ENCODE data around the gene ACADSB. TPM values are rescaled to one million over a fixed set of nuclear protein-coding genes. Genes with fewer than 3 reads are reported as not detected.
A peak's percentile ranks its signal among the peaks of the same experiment; 100 is the strongest.

Gene ACADSB
- 5.4 and 5.7 TPM in 2 replicates for total RNA-seq (2014; rRNA removed; shearing (Covaris generic))

DNA sequence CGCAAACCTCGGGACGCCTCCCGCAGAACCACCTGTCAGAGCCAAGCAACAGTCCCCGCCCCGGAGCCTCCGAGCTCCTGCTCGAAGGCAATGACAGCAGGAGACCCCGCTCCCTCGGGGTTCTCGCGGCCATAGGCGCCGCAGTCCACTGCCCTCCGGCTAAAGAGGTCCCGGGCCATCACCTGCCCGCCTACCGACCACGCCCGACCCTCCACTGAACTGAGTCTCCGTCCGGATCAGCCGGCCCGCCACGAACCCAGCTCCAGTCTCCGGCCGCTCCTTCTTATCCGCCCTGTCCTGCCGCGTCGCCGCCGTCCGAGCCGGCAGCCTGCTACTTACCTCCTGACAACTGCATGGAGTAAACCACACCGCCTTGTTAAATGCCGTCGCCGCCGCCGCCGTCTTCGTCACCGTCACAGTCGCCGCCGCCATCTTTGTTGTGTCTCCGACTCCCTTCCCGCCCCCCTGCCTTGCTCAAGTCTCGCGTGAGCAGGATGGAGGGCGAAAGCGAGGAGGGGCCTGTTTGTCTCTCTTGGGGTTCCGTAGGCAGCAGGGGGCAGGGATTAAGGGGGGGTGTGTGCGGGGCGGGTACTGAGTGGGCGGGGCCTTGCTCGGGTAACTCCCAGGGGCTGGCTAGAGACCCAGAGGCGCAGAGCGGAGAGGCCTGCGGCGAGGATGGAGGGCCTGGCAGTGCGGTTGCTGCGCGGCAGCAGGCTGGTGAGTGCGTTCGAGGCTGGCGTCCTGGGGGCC is at the start of gene ACADSB, which contains the start of gene IKZF5:
ACADSB (plus strand) TSS at position 652 of the 750 bp plus-strand sequence; CDS start at position 676, 24 bp downstream.
IKZF5 (minus strand) TSS at position 441 of the 750 bp plus-strand sequence. CDS start 10,170 bp downstream, outside the sequence.
- peak within 1 kb of the TSS; percentile 89 for H3K4me3 ChIP-seq (ENCODE audit: insufficient read depth, low read depth, low read length)
- peaks cover 13% of the 10 kb centered on the region for H3K27me3 ChIP-seq (ENCODE audit: control insufficient read depth, insufficient read depth, low read length)
- no peaks in the 10 kb centered on the region for H3K36me3 ChIP-seq (replicated peaks; ENCODE audit: control insufficient read depth, insufficient read depth, low read length)
- peak; percentile 99 for DNase-seq

DNA sequence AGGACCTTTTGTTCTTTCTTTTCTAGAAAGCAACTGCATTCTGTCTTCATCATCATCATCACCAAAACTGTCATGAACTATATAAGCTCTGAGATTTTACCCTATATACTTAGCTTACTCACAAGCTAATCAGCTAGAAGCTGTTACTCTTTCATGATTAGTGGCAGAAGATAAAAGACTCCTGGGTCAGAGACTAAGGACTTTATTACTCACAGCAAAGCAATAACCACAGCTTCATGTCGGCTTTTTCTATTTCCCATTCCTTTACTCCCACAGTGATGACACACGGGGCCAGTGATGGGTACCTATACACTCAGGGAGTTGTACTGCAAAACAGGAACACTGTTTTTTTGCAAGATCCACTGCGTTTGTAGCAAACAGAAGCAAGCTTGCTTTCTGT is 46.4 kb upstream of the ACADSB start:
- no peak for DNase-seq
- Histone ChIP-seq H3K27me3 (ENCODE audit: control insufficient read depth, insufficient read depth, low read length) (no peaks in the 10 kb centered on the region), H3K36me3 (replicated peaks; ENCODE audit: control insufficient read depth, insufficient read depth, low read length) (no peaks in the 10 kb centered on the region), H3K4me3 (ENCODE audit: insufficient read depth, low read depth, low read length) (no peak overlapping the region)

DNA sequence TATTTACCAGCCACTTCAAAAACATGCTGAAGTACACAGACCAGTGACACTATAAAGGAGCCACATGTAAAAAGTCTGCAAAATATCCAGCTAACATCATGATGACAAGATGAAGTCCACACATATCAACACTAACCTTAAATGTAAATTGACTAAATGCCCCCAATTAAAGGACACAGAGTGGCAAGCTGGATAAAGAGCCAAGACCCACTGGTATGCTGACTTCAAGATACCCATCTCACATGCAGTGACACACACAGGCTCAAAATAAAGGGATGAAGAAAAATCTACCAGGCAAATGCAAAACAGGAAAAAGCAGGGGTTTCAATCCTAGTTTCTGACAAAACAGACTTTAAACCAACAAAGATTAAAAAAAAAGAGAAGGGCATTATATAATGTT is 41.9 kb upstream of the ACADSB start:
- no peak for DNase-seq
- Histone ChIP-seq H3K27me3 (ENCODE audit: control insufficient read depth, insufficient read depth, low read length) (no peaks in the 10 kb centered on the region), H3K36me3 (replicated peaks; ENCODE audit: control insufficient read depth, insufficient read depth, low read length) (no peaks in the 10 kb centered on the region), H3K4me3 (ENCODE audit: insufficient read depth, low read depth, low read length) (no peak overlapping the region)

DNA sequence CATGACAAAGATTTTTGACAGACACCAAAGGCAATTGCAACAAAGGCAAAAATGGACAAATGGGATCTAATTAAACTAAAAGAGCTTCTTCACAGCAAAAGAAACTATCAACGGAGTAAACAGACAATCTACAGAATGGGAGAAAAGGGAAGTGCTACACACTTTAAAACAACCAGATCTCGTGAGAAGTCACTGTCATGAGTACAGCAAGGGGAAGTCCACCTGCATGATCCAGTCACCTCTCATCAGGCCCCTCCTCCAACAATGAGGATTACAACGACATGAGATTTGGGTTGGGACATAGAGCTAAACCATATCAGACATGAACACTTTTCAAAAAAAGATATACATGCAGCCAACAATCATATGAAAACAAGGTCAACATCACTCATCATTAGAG is 40.1 kb upstream of the ACADSB start:
- H3K4me3 ChIP-seq (ENCODE audit: insufficient read depth, low read depth, low read length): no peak overlapping the region
- no peak for DNase-seq
- no peaks in the 10 kb centered on the region for H3K36me3 ChIP-seq (replicated peaks; ENCODE audit: control insufficient read depth, insufficient read depth, low read length)
- no peaks in the 10 kb centered on the region for H3K27me3 ChIP-seq (ENCODE audit: control insufficient read depth, insufficient read depth, low read length)

DNA sequence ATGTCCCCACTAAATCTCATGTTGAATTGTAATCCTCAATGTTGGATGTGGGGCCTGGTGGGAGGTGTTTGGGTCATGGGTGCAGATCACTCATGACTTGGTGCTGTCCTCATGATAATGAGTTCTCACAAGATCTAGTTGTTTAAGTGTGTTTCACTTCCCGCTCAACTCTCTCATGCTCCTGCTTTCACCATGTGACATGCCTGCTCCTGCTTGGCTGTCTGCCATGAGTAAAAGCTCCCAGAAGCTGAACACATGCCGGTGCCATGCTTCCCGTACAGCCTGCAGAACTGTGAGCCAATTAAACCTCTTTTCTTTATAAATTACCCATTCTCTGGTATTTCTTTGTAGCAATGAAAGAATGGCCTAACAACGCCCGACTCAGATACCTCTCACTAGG is 34.8 kb upstream of the ACADSB start:
- no peak for DNase-seq
- no peaks in the 10 kb centered on the region for H3K36me3 ChIP-seq (replicated peaks; ENCODE audit: control insufficient read depth, insufficient read depth, low read length)
- no peaks in the 10 kb centered on the region for H3K27me3 ChIP-seq (ENCODE audit: control insufficient read depth, insufficient read depth, low read length)
- no peak overlapping the region for H3K4me3 ChIP-seq (ENCODE audit: insufficient read depth, low read depth, low read length)

DNA sequence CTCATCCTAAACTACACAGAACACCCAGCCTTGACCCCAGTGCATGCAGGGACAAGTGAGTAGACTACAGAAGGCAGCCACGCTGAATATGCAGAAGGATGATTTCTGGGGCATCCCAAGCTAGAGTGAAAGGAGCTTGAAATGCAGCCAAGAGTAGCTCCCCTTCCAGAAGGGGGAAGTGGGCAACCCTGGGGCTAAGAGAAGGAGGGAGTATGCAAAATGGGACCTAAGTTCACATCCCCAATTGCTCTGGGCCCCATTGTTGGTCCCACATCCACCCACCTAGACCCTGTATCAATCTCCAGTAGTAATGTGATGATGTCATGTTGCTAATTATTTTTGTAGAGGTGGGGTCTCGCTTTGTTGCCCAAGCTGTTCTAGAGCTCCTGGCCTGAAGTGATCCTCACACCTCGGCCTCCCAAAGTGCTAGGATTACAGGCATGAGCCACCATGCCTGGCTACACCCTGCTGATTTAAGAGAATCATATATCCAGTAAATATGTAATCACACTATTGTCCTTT is 34.2 kb upstream of the ACADSB start:
- no peaks in the 10 kb centered on the region for H3K27me3 ChIP-seq (ENCODE audit: control insufficient read depth, insufficient read depth, low read length)
- no peaks in the 10 kb centered on the region for H3K36me3 ChIP-seq (replicated peaks; ENCODE audit: control insufficient read depth, insufficient read depth, low read length)
- DNase-seq: no peak
- H3K4me3 ChIP-seq (ENCODE audit: insufficient read depth, low read depth, low read length): no peak overlapping the region

DNA sequence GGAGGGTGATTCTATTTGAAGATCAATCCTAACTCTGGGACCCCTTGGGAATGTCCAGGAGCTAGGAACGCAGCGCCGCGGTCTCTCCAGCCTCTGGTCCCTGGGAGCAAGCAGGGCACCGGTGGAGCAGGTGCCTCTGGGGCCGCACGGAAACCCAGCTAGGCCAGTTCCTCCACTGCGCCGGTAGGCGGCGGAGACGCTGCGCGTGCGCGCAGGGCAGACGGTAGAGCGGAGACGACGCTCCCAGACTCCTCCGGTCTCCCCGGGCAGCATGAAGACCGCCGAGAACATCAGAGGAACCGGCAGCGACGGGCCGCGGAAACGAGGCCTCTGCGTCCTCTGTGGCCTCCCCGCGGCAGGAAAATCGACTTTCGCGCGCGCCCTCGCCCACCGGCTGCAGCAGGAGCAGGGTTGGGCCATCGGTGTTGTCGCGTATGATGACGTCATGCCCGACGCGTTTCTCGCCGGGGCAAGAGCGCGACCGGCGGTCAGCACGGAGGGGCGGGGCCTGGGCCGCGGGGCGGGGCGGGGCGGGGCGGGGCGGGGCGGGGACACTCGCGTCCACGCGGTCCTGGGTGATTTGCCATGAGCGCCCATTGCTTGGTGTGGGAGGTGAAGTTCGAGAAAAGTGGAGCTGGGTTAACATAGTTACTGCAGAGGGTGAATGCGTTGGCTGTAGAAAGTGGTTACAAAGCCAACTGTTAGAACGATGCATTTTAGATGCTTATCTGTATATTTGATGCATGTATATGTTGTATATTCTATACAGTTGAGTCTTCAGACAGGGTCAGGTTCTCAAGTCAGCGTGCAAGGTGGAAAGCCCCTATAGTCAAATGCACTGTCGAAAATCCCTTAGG is 28.4 kb upstream of the ACADSB start, which contains the start of gene PSTK:
PSTK (plus strand) TSS at position 193 of the 857 bp plus-strand sequence; CDS start at position 272, 79 bp downstream.
- peak; percentile 95 for DNase-seq
- no peaks in the 10 kb centered on the region for H3K36me3 ChIP-seq (replicated peaks; ENCODE audit: control insufficient read depth, insufficient read depth, low read length)
- H3K4me3 ChIP-seq (ENCODE audit: insufficient read depth, low read depth, low read length): peak within 1 kb of the TSS; percentile 89
- H3K27me3 ChIP-seq (ENCODE audit: control insufficient read depth, insufficient read depth, low read length): no peaks in the 10 kb centered on the region

DNA sequence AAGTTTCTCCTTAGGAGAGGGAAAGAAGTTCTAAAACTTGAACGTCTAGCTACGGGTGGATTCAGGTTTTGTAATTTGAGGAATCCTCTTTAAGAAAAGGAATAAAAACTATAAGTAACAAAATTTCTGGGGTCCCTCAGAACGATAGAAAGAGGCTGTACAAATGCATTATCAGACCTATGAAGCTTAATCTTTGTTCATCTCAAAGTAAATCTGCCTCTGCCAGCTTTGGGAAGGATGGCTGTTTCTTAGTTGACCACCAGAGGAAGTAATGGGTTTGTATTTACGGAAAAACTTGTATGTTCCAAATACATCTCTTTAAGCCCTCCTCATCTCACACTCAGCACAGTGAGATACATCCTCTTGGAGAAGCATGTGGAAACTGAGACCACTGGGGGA is 27.7 kb upstream of the ACADSB start:
- H3K27me3 ChIP-seq (ENCODE audit: control insufficient read depth, insufficient read depth, low read length): no peaks in the 10 kb centered on the region
- peak overlapping the region; percentile 89 for H3K4me3 ChIP-seq (ENCODE audit: insufficient read depth, low read depth, low read length)
- peak; percentile 68 for DNase-seq
- H3K36me3 ChIP-seq (replicated peaks; ENCODE audit: control insufficient read depth, insufficient read depth, low read length): no peaks in the 10 kb centered on the region

DNA sequence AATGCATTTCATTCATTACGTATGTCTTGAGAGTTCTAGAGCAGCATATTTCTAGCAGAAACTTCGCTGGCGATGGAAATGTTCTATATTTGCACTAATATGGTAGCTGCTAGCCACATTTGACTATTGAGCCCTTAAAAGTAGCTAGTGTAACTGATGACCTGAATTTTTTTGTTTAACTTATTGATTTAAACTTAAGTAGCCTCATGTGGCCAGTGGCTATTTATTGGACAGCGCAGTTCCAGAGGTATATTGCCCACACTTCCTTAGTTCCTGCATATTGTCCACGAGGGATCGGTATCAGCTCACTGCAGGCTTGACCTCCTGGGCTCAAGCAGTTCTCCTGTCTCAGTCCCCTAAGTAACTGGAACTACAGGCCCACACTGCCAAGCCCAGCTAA is 24.9 kb upstream of the ACADSB start:
- Histone ChIP-seq H3K27me3 (ENCODE audit: control insufficient read depth, insufficient read depth, low read length) (no peaks in the 10 kb centered on the region), H3K4me3 (ENCODE audit: insufficient read depth, low read depth, low read length) (no peak overlapping the region)

DNA sequence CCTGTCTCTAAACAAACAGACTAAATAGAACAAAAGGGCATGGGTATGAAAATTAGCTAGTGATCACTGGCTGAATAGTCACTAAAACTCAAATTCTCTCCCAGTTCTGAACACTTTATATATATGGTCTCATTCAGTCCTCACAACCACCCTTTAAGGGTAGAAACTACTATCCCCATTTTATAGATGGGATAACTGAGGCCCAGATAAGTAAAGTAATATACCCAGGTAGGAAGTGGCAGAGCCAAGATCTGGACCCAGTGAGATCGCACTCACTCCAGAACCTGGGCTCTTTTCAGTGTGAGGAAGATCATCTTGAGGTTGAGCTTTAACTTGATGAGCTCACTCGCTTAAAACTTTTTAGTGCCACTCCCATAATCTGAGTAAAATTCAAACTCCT is 24.1 kb upstream of the ACADSB start:
- Histone ChIP-seq H3K4me3 (ENCODE audit: insufficient read depth, low read depth, low read length) (no peak overlapping the region), H3K27me3 (ENCODE audit: control insufficient read depth, insufficient read depth, low read length) (no peaks in the 10 kb centered on the region), H3K36me3 (replicated peaks; ENCODE audit: control insufficient read depth, insufficient read depth, low read length) (no peaks in the 10 kb centered on the region)
- DNase-seq: no peak

More for the DNA sequence above, 24.9 kb upstream of the ACADSB start:
- no peak for DNase-seq
- H3K36me3 ChIP-seq (replicated peaks; ENCODE audit: control insufficient read depth, insufficient read depth, low read length): no peaks in the 10 kb centered on the region

DNA sequence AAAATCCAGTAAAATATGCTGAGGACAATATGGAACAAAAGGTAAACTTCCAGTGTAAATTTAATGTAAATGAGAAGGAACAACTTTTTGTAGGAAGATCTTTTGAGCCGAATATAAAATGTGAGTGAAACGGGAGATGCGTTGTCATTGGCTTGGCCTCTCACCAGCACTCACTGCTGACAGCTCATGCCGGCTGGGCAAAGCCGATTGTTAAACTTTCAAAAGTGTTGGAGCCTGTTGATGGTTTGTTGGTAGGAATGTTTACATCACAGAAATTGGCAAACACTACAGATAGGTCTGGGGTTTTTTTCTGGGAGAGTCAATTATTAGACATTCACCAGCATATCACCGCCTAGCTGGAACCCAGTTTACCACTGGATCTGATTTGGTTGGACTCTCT is 22.5 kb upstream of the ACADSB start:
- no peak for DNase-seq
- no peaks in the 10 kb centered on the region for H3K27me3 ChIP-seq (ENCODE audit: control insufficient read depth, insufficient read depth, low read length)
- H3K36me3 ChIP-seq (replicated peaks; ENCODE audit: control insufficient read depth, insufficient read depth, low read length): no peaks in the 10 kb centered on the region
- no peak overlapping the region for H3K4me3 ChIP-seq (ENCODE audit: insufficient read depth, low read depth, low read length)

DNA sequence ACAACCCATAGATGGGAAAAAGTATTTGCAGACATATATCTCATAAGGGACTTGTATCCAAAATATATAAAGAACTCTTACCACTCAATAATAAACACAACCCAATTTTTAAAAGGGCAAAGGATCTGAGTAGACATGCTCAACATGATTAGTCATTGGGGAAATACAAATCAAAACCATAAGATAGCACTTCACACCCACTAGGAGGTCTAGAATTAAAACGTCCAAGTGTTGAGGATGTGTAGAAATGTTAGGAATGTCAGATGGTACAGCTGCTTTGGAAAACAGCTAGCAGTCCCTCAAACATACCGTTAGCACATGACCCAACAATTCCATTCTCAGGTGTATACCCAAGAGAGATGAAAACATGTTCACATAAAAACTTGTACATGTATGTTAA is 20.3 kb upstream of the ACADSB start:
- H3K36me3 ChIP-seq (replicated peaks; ENCODE audit: control insufficient read depth, insufficient read depth, low read length): no peaks in the 10 kb centered on the region
- no peaks in the 10 kb centered on the region for H3K27me3 ChIP-seq (ENCODE audit: control insufficient read depth, insufficient read depth, low read length)
- no peak overlapping the region for H3K4me3 ChIP-seq (ENCODE audit: insufficient read depth, low read depth, low read length)
- DNase-seq: no peak

DNA sequence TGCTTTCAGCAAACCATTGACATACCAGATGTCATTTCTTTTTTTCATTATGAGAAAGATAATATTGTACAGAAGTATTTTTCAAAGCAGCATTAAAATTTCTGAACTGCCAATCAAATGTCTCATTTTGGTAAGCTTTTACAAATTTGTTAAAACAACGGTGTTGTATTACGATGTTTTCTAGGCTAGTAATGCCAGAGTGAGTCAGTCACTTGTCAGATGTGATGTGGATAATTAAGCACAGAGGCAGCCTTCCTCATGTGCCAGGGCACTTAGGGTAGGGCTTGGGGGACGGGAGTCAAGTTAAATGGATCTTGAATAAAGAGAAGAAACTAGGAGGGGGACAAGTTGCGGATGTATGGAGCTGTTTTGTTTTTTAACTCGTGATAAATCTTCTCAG is 18.5 kb upstream of the ACADSB start:
- DNase-seq: no peak
- Histone ChIP-seq H3K36me3 (replicated peaks; ENCODE audit: control insufficient read depth, insufficient read depth, low read length) (peaks cover under 1% of the 10 kb centered on the region; the same call in 1 of the 2 replicates), H3K27me3 (ENCODE audit: control insufficient read depth, insufficient read depth, low read length) (no peaks in the 10 kb centered on the region)

DNA sequence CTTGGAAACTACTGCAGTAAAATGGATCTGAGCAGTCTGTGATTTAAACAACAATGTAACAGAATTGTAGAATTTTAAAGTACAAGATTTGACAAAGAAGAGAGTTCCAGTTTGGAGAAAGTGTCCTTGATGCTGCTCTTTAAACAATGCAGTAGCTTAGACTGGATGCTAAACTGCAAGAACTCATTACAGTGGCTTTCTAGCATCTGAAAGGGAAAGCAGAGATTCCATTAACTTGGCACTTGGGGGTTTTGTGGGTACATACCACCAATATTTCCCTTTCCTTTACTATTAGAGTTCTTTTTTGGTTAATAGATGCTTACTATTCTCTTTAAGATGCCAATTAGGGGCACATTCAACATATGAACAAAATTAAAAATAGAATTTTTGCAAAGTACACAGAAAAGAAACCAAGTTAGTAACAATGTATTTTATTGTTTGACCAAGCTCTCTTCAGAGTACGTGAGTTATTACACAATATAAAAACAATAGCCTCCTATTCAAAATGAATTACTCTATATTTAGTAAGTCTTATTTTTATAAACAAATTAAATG is 16.7 kb upstream of the ACADSB start:
- Histone ChIP-seq H3K36me3 (replicated peaks; ENCODE audit: control insufficient read depth, insufficient read depth, low read length) (peaks cover 4% of the 10 kb centered on the region), H3K27me3 (ENCODE audit: control insufficient read depth, insufficient read depth, low read length) (no peaks in the 10 kb centered on the region), H3K4me3 (ENCODE audit: insufficient read depth, low read depth, low read length) (no peak overlapping the region)
- no peak for DNase-seq

More for the DNA sequence above, 18.5 kb upstream of the ACADSB start:
- H3K4me3 ChIP-seq (ENCODE audit: insufficient read depth, low read depth, low read length): no peak overlapping the region
